Breast epithelium (tissue), 3 donors: ENCODE measurements around the gene ADGRG3.

Experiments
- POLR2A ChIP-seq: fragments of 450-650 bp; IDR thresholded peaks from one replicate; pipeline ENCODE4 v1.6.1; 2016; ENCODE audit warnings: antibody characterized with exemption, mild to moderate bottlenecking, moderate library complexity
- TF ChIP-seq, protein P1 (sequence below), 3 donors: fragments of 450-650 bp; IDR thresholded peaks; one replicate each; pipeline ENCODE4 v1.5.1; 2016 to 2017; ENCODE audit warnings: antibody characterized with exemption in 3 of 3, mild to moderate bottlenecking in 3 of 3, moderate library complexity in 3 of 3

DNA sequence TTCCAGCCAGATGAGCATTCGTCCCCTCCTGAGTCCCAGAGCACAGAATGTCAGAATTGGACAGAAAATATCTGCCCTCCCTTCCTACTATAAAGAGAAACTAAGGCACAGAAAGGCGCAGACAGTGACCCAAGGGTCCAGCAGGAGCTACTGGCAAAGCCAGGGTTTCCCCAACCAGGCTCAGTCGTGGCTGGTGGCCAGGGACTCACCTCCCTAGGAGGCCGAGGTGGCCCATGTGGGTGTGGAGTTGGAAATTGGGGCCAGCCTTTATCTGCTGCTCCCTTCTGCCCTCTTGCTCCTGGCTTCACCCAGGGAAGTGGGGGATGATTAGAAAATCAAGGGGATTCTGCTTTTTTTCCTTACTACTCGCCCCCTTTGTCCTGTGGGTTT lies 27.6 kb downstream of the ADGRG3 start:
- TF ChIP-seq, protein P1, sequence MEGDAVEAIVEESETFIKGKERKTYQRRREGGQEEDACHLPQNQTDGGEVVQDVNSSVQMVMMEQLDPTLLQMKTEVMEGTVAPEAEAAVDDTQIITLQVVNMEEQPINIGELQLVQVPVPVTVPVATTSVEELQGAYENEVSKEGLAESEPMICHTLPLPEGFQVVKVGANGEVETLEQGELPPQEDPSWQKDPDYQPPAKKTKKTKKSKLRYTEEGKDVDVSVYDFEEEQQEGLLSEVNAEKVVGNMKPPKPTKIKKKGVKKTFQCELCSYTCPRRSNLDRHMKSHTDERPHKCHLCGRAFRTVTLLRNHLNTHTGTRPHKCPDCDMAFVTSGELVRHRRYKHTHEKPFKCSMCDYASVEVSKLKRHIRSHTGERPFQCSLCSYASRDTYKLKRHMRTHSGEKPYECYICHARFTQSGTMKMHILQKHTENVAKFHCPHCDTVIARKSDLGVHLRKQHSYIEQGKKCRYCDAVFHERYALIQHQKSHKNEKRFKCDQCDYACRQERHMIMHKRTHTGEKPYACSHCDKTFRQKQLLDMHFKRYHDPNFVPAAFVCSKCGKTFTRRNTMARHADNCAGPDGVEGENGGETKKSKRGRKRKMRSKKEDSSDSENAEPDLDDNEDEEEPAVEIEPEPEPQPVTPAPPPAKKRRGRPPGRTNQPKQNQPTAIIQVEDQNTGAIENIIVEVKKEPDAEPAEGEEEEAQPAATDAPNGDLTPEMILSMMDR (IDR thresholded peaks at IDR 0.05), result no peak
- no peak for TF ChIP-seq POLR2A
